ENCODE data around the gene NUAK2.
"Not testable (repeated sequence)": the region's sequence is repeated elsewhere in the genome, so short reads cannot be mapped to it uniquely, and the experiment has no call there.

The NUAK2 gene

GRCh38 chr1:205294175-205294917 is 27.2 kb downstream of the NUAK2 start:
- no peak for DNase-seq

- DNase-seq = no peak
These were observed 28.0 kb downstream of the NUAK2 start for GRCh38 chr1:205293350-205294074.

- DNase-seq = no peak
These were observed 29.9 kb downstream of the NUAK2 start for GRCh38 chr1:205291596-205291995.

- DNase-seq = peak; percentile 32
These were observed 33.6 kb downstream of the NUAK2 start for GRCh38 chr1:205287767-205288559.

GRCh38 chr1:205287076-205287475 is 34.5 kb downstream of the NUAK2 start:
- no peak for DNase-seq

- peak; percentile 26 for DNase-seq
These were observed 35.1 kb downstream of the NUAK2 start for GRCh38 chr1:205286335-205286950.

- DNase-seq = no peak
These were observed 36.0 kb downstream of the NUAK2 start for GRCh38 chr1:205285381-205286101.

GRCh38 chr1:205284420-205285144 is 37.0 kb downstream of the NUAK2 start:
- DNase-seq = peak; percentile 62

- DNase-seq = no peak
These were observed 38.0 kb downstream of the NUAK2 start for GRCh38 chr1:205283270-205284147.

- DNase-seq = not testable (repeated sequence)
These were observed 40.7 kb downstream of the NUAK2 start for GRCh38 chr1:205280666-205281395.

GRCh38 chr1:205279986-205280385 is 41.6 kb downstream of the NUAK2 start:
- no peak for DNase-seq

GRCh38 chr1:205276689-205277065 is 44.9 kb downstream of the NUAK2 start:
- no peak for DNase-seq

- no peak for DNase-seq
These were observed 45.4 kb downstream of the NUAK2 start for GRCh38 chr1:205275916-205276688.

GRCh38 chr1:205275133-205275532 is 46.4 kb downstream of the NUAK2 start:
- no peak for DNase-seq

- no peak for DNase-seq
These were observed 47.4 kb downstream of the NUAK2 start for GRCh38 chr1:205274041-205274691.

- no peak for DNase-seq
These were observed 48.0 kb downstream of the NUAK2 start for GRCh38 chr1:205273551-205273982.

GRCh38 chr1:205272536-205272935 is 49.0 kb downstream of the NUAK2 start:
- no peak for DNase-seq

- no peak for DNase-seq
These were observed 49.8 kb downstream of the NUAK2 start for GRCh38 chr1:205271745-205272144.

Data from activated gamma-delta T cell (primary cell).